OCI-LY7 (cell line): ENCODE results near the gene SNHG17.

Experiments used
- CTCF ChIP-seq: fragments of 200-600 bp; sonication (generic); conservative IDR thresholded peaks from 2 replicates; pipeline ENCODE4 v1.5.1; 2014; ENCODE audit warnings: mild to moderate bottlenecking, antibody characterized with exemption, low read length, moderate library complexity, mixed read lengths
- EZH2phosphoT487 ChIP-seq: fragments of 200-600 bp; sonication (generic); IDR thresholded peaks from 2 replicates; pipeline ENCODE4 v1.6.1; 2018; ENCODE audit warnings: low read depth, borderline replicate concordance, mild to moderate bottlenecking, mixed run types, antibody characterized with exemption, low read length, moderate library complexity, mixed read lengths

- TF ChIP-seq CTCF = no peak
- TF ChIP-seq EZH2phosphoT487 = no peak
Observed at GRCh38 chr20:38445381-38445796, 10.3 kb upstream of the SNHG17 start.
